SH-SY5Y (cell line): ENCODE results near the gene TSEN54.

Experiments used
- GATA2 ChIP-seq: IDR thresholded peaks from 2 replicates; pipeline ENCODE4 v1.6.1; 2011; ENCODE audit warnings: mild to moderate bottlenecking, low read depth, low read length
- GATA3 ChIP-seq: IDR thresholded peaks from 2 replicates; pipeline ENCODE4 v1.6.1; 2011; ENCODE audit warnings: low read depth, mild to moderate bottlenecking, low read length, moderate library complexity

The TSEN54 gene

DNA sequence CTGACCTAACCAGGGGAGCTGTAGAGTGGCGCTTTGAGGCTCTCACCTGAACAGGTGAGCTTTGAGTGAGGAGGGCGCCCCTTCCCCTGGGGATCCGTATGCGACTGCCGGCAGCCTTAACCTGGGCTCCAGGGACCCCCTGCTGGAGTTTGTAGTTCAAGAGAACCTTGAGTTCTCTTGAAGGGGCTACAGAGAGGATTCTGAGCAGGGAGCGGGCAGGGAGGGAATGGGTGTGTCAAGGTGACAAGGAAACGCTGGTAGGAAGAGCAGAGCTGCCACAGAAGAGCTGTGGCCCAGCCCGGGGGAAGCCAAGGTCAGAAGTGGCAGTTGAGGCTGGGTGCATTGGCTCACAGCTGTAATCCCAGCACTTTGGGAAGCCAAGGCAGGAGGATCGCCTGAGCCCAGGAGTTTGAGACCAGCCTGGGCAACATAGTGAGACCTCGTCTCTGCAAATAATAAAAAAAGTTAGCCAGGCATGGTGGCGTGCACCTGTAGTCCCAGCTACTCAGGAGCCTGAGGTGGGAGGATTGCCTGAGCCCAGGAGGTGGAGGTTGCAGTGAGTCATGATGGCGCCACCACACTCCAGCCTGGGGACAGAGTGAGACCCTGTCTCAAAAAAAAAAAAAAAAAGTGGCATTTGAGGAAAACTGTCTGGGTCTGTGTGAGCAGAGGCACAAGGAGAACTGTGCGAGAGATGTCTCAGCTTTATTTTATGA is 10.4 kb downstream of the TSEN54 start:
- no peak for TF ChIP-seq GATA2
- TF ChIP-seq GATA3: no peak

- TF ChIP-seq GATA2 (no peak), GATA3 (no peak)
Measured at GRCh38 chr17:75530837-75531720, 14.8 kb downstream of the TSEN54 start.

GRCh38 chr17:75531721-75532072 is 15.4 kb downstream of the TSEN54 start:
- TF ChIP-seq GATA3 (no peak), GATA2 (no peak)

DNA sequence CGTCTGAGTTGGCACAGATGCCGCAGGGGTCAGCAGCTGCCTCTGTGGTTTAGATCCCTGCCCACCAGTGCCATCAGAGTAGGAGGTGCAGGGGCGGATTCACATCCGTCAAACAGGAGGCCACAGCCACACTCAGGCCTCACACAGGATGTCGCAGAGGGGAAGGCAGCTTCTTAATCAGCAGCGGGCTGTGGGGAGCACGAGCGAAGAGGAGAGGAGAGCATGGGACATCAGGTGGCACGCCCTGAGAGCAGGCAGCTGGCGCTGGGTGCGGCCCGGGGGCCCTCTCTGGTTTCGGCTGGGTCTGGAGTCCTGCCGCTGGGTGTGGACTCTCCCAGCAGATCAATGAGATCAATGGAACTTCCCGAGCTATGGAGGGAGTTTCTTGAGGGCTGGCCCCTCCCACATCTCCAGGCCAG is 18.8 kb downstream of the TSEN54 start:
- TF ChIP-seq GATA2 (no peak), GATA3 (no peak)

GRCh38 chr17:75535871-75536270 is 19.5 kb downstream of the TSEN54 start:
- TF ChIP-seq GATA2: no peak
- no peak for TF ChIP-seq GATA3

GRCh38 chr17:75536366-75536765 is 20.0 kb downstream of the TSEN54 start:
- TF ChIP-seq GATA2 (no peak), GATA3 (no peak)

DNA sequence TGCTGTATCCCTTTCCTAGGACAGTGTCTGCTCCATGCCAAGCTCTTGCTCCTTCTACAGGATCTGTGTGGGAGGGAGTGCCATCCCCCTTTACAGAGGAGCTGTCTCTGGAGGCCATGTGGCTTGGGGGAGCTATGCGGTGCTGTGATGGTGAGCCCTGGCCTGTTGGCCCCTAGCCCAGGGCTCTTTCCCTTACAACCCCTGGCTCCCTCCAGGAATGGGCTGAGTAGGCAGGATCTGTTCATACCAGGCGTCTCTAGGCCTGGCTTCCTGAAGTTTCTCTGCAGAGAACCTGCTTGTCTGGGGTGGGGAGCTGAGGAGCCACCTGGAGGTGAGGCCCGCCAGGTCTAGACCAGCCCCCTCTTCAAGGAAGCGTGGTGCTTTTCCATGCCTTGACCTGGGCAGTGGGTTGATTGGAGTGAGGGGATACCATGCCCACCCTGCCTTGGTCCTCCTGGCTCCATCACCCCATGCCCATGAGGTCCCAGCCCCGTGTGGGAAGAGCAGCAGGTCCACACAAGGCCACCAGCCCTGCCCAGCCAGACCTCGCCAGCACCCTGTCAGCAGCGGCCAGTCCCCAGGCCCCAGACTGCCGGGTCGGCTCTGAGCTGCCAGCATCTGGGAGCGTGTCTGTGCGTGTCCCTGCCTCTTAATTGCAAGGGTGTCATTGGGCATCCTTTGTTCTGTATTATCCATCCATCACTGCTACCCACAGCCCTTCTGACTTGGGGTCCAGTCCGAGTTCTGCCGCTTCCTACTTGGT is 23.8 kb downstream of the TSEN54 start:
- TF ChIP-seq GATA3: no peak

GRCh38 chr17:75540923-75541503 is 24.7 kb downstream of the TSEN54 start:
- TF ChIP-seq GATA2 (no peak), GATA3 (no peak)

DNA sequence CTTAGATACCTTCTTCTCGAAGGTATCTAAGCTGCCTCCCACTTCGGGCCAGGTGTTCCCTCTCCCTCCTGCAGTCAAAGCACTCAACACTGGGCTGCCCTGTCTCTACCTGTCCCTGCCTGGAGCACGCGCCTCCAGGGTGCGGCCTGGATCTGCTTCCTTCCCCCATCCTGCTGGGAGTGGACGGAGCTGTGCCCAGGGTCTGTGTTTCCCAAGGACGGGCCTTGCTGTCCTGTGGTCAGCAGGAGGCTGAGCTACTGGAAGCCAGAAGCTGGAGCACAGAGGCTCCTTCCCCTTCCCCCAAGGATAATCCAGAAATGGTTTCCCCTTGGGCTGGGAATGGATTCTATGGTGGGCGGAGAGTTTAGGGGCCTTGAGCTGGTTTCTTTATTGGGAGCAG is 25.9 kb downstream of the TSEN54 start:
- no peak for TF ChIP-seq GATA3
- no peak for TF ChIP-seq GATA2

- TF ChIP-seq GATA3 (no peak), GATA2 (no peak)
Measured at GRCh38 chr17:75542728-75543336, 26.5 kb downstream of the TSEN54 start.

DNA sequence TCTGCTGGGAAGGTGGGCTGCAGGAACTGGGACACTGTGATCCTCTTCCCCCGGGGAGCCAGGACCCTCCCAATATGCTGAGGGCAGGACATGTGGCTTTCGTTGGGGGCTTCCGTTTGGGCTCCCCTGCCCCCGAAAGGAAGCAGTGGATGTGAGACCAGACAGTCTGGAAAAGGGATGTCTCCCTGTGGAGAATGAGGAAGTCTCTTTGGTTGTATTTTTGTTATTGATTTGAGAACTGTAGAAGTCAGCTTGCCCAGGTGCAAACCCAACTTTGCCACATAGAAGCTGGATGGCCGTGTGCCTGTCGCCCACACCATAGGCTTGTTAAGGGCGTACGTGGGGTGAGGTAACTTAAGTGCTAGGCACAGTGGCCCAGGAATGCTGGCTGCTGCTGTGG is 27.9 kb downstream of the TSEN54 start:
- TF ChIP-seq GATA3: no peak
- no peak for TF ChIP-seq GATA2

- no peak for TF ChIP-seq GATA3
- TF ChIP-seq GATA2: no peak
Measured at GRCh38 chr17:75546181-75546580, 29.9 kb downstream of the TSEN54 start.

GRCh38 chr17:75547091-75547490 is 30.8 kb downstream of the TSEN54 start:
- TF ChIP-seq GATA3 (no peak), GATA2 (no peak)

- TF ChIP-seq GATA3: no peak
- no peak for TF ChIP-seq GATA2
Measured at GRCh38 chr17:75548813-75549212, 32.5 kb downstream of the TSEN54 start.
